Astrocyte (in vitro differentiated cells and primary cell): Measurements from ENCODE around the gene MAVS. TPM values are rescaled to one million over a fixed set of nuclear protein-coding genes. Genes with fewer than 3 reads are reported as not detected.

Source experiments
- DNase-seq: peaks from one replicate; pipeline ENCODE4 v3.0.0-alpha.2; 2010; ENCODE audit warnings: low read depth
- FAIRE-seq: peaks from 2 replicates; lab custom pipeline; 2011; peaks lifted over from hg19 to GRCh38; lab: Jason Lieb, UNC
- H2AFZ ChIP-seq: 2 replicates; pipeline ENCODE4 v1.6.0; 2012; ENCODE audit warnings: low read depth, low read length, inconsistent platforms
- H3K27ac ChIP-seq: 2 replicates; pipeline ENCODE4 v1.5.1; 2011; ENCODE audit warnings: low read depth, low read length, inconsistent platforms
- H3K27me3 ChIP-seq: 2 replicates; pipeline ENCODE4 v1.6.0; 2011; ENCODE audit warnings: low read length, inconsistent platforms; ENCODE audit not compliant: insufficient read depth
- H3K36me3 ChIP-seq: 2 replicates; pipeline ENCODE4 v1.5.1; 2011; ENCODE audit warnings: low read length, inconsistent platforms; ENCODE audit not compliant: insufficient read depth
- H3K4me1 ChIP-seq: 2 replicates; pipeline ENCODE4 v1.5.1; 2011; ENCODE audit warnings: low read length, inconsistent platforms; ENCODE audit not compliant: insufficient read depth
- H3K4me2 ChIP-seq: 2 replicates; pipeline ENCODE4 v1.6.0; 2012; ENCODE audit warnings: low read length, inconsistent platforms
- H3K4me3 ChIP-seq: 2 replicates; pipeline ENCODE4 v1.5.1; 2011; ENCODE audit warnings: low read depth, mild to moderate bottlenecking, low read length, inconsistent platforms; ENCODE audit not compliant: insufficient read depth
- H3K79me2 ChIP-seq: 2 replicates; pipeline ENCODE4 v1.6.0; 2012; ENCODE audit warnings: mild to moderate bottlenecking, low read length, inconsistent platforms; ENCODE audit not compliant: insufficient read depth
- H3K9ac ChIP-seq: 2 replicates; pipeline ENCODE4 v1.6.0; 2012; ENCODE audit warnings: mild to moderate bottlenecking, low read length, inconsistent platforms
- H3K9me3 ChIP-seq: 2 replicates; pipeline ENCODE4 v1.5.1; 2012; ENCODE audit warnings: low read depth, mild to moderate bottlenecking, low read length, inconsistent platforms; ENCODE audit not compliant: insufficient read depth
- H4K20me1 ChIP-seq: 2 replicates; pipeline ENCODE4 v1.6.0; 2012; ENCODE audit warnings: low read length, inconsistent platforms; ENCODE audit not compliant: insufficient read depth
- H3K27ac Mint-ChIP-seq: one replicate; pipeline ENCODE4 v1.8.0; 2021; ENCODE audit warnings: mild to moderate bottlenecking, mixed read lengths; ENCODE audit not compliant: unreplicated experiment
- H3K27me3 Mint-ChIP-seq: one replicate; pipeline ENCODE4 v1.8.0; 2021; ENCODE audit warnings: low read depth, mixed read lengths; ENCODE audit not compliant: unreplicated experiment
- H3K36me3 Mint-ChIP-seq: one replicate; pipeline ENCODE4 v1.8.0; 2021; ENCODE audit warnings: low read depth, mixed read lengths; ENCODE audit not compliant: unreplicated experiment
- H3K4me1 Mint-ChIP-seq: one replicate; pipeline ENCODE4 v1.8.0; 2021; ENCODE audit warnings: low read depth, mixed read lengths; ENCODE audit not compliant: unreplicated experiment
- H3K4me3 Mint-ChIP-seq: one replicate; pipeline ENCODE4 v1.8.0; 2021; ENCODE audit warnings: mild to moderate bottlenecking, moderate library complexity, mixed read lengths; ENCODE audit not compliant: unreplicated experiment
- H3K9me3 Mint-ChIP-seq: one replicate; pipeline ENCODE4 v1.8.0; 2021; ENCODE audit warnings: mild to moderate bottlenecking, mixed read lengths; ENCODE audit not compliant: unreplicated experiment
- CTCF ChIP-seq: IDR thresholded peaks from 2 replicates; pipeline ENCODE4 v1.5.1; 2011; ENCODE audit warnings: low read depth, mild to moderate bottlenecking, inconsistent platforms, low read length, moderate library complexity; ENCODE audit not compliant: insufficient read depth
- EZH2 ChIP-seq: IDR thresholded peaks from 2 replicates; pipeline ENCODE4 v1.6.1; 2012; ENCODE audit warnings: mild to moderate bottlenecking, low read length, inconsistent platforms; ENCODE audit not compliant: insufficient read depth
- total RNA-seq: library from RNA; stranded (reverse); gene quantifications from 2 replicates; pipeline ENCODE4 v1.2.1, GENCODE V29; 2021

The MAVS gene
- total RNA-seq, 1 donor from 2014 or later, result 42.1 TPM

- Mint-ChIP-seq H3K4me1 (peaks cover 7% of the 10 kb centered on the region), H3K27me3 (peaks cover 9% of the 10 kb centered on the region), H3K36me3 (no peaks in the 10 kb centered on the region), H3K27ac (peak overlapping the region; percentile 34), H3K4me3 (peak overlapping the region; percentile 70), H3K9me3 (no peaks in the 10 kb centered on the region)
- no peak overlapping the region for H3K4me3 ChIP-seq
- H3K27ac ChIP-seq, result no peak overlapping the region
- no peak for FAIRE-seq
- H3K36me3 ChIP-seq, result peaks cover 6% of the 10 kb centered on the region
- no peak overlapping the region for H3K4me2 ChIP-seq
- H3K9me3 ChIP-seq, result no peaks in the 10 kb centered on the region
- no peaks in the 10 kb centered on the region for H3K27me3 ChIP-seq
- peak; percentile 65 for DNase-seq
- H4K20me1 ChIP-seq, result no peaks in the 10 kb centered on the region
- H3K4me1 ChIP-seq, result peaks cover 15% of the 10 kb centered on the region
- TF ChIP-seq EZH2 (no peak), CTCF (peak; percentile 68)
- H3K9ac ChIP-seq, result no peak overlapping the region
- no peak overlapping the region for H2AFZ ChIP-seq
- H3K79me2 ChIP-seq, result peaks cover 15% of the 10 kb centered on the region
These were observed 28.2 kb upstream of the MAVS start for GRCh38 chr20:3818155-3819151.

GRCh38 chr20:3819411-3820047, 27.1 kb upstream of the MAVS start:
- Histone ChIP-seq H2AFZ (peak overlapping the region; percentile 98), H3K36me3 (peaks cover 11% of the 10 kb centered on the region), H3K9ac (peak overlapping the region; percentile 99), H3K4me2 (peak overlapping the region; percentile 97), H3K27me3 (no peaks in the 10 kb centered on the region), H3K4me3 (peak overlapping the region; percentile 94), H3K4me1 (peaks cover 15% of the 10 kb centered on the region), H3K9me3 (no peaks in the 10 kb centered on the region), H3K27ac (peak overlapping the region; percentile 100), H4K20me1 (no peaks in the 10 kb centered on the region), H3K79me2 (peaks cover 15% of the 10 kb centered on the region)
- TF ChIP-seq CTCF, result no peak
- Mint-ChIP-seq H3K27me3 (peaks cover 9% of the 10 kb centered on the region), H3K27ac (peak overlapping the region; percentile 80), H3K4me3 (peak overlapping the region; percentile 77), H3K4me1 (peaks cover 7% of the 10 kb centered on the region), H3K36me3 (peaks cover 2% of the 10 kb centered on the region), H3K9me3 (no peaks in the 10 kb centered on the region)
- DNase-seq (no peak), FAIRE-seq (no peak)
